GM18498 (cell line): Measurements from ENCODE around the gene CCDC136.

Source experiments
- ATAC-seq: cut with Tn5 transposase; IDR thresholded peaks from one replicate; pipeline ENCODE4 v1.9.1; 2021; ENCODE audit warnings: mild to moderate bottlenecking, moderate library complexity; ENCODE audit not compliant: unreplicated experiment

CCDC136 gene

DNA sequence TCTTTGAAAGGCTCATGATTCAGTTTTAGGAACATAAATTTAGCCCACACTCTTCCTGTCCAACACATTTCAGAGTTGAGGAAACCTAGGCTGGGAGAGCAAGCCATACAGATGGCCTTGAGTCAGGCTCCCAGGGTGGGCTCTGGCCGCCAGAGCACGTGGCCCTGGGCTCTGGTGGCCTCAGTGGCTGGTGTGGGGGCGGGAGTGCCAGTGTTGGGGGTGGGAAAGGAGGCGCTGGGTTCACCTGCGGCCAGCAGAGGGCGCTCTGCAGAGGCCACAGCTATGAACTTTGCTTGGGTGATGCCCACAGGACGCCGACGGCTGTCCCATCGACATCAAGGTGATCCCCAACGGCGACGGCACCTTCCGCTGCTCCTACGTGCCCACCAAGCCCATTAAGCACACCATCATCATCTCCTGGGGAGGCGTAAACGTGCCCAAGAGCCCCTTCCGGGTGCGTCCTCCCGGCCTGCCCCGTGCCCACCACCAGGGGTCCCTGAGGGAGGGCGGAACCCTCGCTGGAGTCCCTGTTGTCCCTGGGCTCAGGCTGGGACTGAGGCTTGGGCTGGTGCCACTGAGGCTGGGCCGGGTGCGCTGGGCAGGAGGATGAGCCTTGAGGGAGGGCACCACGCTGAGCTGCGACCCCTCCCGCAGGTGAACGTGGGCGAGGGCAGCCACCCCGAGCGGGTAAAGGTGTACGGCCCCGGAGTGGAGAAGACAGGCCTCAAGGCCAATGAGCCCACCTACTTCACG, 50.3 kb downstream of the CCDC136 start:
- no peak for ATAC-seq

DNA sequence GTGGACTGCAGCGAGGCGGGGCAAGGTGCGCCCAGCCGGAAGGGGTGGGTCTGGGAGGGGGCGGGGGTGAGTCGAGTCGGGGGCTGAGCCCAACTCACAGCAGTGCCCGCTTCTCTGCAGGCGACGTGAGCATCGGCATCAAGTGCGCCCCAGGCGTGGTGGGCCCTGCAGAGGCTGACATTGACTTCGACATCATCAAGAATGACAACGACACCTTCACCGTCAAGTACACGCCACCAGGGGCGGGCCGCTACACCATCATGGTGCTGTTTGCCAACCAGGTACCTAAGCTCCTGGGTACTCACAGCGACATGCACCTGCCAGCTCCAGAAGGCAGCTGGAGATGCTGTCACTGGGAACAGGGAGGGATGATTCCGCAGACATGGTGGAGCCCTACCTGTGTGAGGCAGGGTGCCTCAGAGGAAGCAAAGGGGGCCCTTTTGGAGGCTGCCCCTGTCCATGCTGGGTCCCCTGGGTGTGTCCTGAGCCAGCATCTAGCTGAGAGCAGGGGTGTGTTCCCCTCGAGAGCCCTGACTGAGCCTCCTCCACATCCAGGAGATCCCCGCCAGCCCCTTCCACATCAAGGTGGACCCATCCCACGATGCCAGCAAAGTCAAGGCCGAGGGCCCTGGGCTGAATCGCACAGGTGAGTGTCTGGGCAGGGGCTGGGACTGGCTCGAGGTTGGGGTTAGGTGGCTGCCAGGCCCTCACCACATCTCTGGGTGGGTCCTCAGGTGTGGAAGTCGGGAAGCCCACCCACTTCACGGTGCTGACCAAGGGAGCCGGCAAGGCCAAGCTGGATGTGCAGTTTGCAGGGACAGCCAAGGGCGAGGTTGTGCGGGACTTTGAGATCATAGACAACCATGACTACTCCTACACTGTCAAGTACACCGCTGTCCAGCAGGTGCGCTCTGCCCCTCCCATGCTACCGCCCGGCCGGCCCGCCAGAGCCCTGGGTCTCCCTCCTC, 51.2 kb downstream of the CCDC136 start:
- ATAC-seq: no peak

DNA sequence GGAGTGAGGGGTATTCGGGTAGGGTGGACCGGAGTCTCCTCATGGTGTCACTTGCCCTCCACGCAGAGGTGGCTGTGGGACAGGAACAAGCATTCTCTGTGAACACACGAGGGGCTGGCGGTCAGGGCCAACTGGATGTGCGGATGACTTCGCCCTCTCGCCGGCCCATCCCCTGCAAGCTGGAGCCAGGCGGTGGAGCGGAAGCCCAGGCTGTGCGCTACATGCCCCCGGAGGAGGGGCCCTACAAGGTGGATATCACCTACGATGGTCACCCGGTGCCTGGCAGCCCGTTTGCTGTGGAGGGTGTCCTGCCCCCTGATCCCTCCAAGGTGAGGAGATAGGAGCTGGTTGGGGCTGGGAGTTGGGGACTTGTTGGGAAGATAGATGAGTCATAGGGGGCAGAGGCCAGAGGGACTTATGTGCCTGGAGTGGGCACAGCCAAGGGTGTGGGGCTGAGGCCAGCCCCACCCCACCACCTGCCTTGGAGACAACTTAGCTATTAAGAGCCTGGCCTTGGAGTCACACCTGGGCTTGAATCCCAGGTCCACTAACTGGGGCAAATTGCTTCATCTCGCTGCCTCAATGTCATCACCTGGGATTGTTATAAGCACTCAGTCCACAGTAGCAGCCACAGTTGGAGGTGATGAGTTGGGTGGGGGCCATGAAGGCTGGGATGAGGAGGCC, 52.3 kb downstream of the CCDC136 start:
- no peak for ATAC-seq

DNA sequence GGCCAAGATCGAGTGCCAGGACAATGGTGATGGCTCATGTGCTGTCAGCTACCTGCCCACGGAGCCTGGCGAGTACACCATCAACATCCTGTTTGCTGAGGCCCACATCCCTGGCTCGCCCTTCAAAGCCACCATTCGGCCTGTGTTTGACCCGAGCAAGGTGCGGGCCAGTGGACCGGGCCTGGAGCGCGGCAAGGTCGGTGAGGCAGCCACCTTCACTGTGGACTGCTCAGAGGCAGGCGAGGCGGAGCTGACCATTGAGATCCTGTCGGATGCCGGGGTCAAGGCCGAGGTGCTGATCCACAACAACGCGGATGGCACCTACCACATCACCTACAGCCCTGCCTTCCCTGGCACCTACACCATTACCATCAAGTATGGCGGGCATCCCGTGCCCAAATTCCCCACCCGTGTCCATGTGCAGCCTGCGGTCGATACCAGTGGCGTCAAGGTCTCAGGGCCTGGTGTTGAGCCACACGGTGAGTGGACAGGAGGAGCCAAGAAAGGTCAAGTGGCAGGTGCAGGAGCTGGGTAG, 53.1 kb downstream of the CCDC136 start:
- ATAC-seq: no peak

DNA sequence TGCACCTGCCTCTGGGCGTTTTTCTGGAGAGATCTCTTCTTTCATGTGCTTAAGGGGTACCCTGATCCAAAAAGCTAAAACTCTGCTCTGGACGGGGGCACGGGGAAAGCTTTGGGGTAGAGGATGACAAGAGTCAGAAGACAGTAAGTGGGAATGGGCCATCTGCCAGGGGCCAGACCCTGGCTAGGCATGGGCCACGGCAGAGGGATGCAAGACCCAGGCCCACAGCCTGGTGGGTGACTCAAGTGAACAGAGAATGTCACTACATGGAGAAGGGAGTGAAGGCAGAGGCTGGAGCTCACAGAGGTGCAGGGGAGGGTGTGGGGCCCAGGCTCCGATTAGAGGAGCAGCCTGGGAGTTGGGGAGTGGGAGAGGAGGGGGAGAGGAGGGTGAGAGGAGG, 53.7 kb downstream of the CCDC136 start:
- ATAC-seq: no peak

DNA sequence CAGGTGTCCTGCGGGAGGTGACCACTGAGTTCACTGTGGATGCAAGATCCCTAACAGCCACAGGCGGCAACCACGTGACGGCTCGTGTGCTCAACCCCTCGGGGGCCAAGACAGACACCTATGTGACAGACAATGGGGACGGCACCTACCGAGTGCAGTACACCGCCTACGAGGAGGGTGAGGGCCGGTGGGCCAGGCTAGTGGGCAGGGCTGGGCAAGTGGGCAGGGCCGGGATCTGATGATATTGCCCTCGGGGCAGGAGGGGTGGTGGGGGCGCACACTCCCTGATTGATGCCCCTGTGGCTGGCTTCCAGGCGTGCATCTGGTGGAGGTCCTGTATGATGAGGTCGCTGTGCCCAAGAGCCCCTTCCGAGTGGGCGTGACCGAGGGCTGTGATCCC, 54.2 kb downstream of the CCDC136 start:
- ATAC-seq: no peak

DNA sequence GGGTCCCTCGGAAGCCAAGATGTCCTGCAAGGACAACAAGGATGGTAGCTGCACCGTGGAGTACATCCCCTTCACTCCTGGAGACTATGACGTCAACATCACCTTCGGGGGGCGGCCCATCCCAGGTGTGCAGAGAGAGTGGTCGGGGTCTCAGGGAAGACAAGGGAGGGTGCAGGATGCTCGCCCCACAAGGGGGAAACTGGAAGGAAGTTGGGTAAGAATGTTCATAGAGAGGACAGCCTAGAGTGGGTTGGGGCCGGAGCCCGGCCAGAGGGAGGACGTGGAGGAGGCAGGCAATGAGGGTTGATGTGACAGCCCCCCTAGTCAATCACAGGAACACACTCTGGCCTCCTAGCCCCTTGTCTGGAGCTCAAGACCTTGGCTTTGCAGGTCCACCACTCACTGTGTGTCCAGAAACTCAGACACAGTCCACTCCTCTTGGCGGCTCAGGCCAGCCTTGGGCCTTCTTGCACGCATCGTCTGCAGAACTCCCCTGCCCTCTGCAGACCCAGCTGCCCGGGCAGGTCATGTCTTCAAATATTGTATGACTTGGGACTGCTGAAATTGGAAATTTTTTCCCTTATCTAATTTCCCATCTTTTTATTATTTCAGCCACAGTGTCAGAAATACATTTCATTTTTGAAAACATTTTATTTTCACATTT, 55.1 kb downstream of the CCDC136 start:
- ATAC-seq: no peak

DNA sequence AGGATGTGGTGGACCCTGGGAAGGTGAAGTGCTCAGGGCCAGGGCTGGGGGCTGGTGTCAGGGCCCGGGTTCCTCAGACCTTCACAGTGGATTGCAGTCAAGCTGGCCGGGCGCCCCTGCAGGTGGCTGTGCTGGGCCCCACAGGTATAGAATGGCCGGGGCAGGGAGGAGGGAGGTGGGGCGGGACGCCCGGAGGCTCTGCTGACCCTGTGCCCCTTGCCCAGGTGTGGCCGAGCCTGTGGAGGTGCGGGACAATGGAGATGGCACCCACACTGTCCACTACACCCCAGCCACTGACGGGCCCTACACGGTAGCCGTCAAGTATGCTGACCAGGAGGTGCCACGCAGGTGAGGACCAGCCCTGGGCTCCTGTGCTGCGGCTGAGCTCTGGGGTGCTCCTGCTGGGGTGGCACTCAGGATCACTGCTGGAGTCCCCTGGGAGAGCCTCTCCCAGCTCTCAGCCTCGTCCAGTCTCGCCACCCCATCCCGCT, 56.0 kb downstream of the CCDC136 start:
- no peak for ATAC-seq

DNA sequence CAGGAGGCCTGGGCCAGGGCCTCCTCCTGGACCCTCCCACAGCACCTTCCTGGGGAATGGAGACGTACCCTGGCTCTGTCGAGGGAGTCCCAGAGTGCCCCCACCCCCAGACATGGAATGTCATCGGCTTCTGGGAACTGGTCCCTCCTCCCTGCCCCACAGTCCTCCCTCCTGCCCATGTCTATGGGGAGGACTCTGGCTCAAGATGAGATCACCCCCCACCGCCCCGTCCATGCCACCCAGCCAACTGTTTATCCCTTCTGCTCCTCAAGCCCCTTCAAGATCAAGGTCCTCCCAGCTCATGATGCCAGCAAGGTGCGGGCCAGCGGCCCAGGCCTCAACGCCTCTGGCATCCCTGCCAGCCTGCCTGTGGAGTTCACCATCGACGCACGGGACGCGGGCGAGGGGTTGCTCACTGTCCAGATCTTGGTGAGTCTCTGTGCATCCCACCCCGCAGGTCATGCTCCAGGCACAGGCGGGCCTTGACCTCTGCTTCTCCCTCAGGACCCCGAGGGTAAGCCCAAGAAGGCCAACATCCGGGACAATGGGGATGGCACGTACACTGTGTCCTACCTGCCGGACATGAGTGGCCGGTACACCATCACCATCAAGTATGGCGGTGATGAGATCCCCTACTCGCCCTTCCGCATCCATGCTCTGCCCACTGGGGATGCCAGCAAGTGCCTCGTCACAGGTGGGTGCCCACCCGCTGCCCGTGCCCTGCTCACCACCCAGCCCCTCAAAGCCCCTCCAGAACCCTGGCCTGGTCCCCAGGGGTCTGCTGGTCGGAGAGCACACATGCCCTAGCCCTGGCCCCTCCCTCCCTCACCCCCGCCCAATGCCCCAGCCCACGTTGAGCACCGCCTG, 56.8 kb downstream of the CCDC136 start:
- ATAC-seq: no peak

DNA sequence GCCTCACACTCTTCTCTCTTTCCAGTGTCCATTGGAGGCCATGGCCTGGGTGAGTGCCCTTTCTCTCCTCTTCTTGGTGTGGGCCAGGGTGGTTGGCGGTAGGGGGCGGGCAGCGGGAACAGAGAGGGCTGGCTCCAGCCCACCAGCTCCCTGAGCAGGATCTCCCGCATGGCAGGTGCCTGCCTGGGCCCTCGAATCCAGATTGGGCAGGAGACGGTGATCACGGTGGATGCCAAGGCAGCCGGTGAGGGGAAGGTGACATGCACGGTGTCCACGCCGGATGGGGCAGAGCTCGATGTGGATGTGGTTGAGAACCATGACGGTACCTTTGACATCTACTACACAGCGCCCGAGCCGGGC, 57.4 kb downstream of the CCDC136 start:
- ATAC-seq: no peak

DNA sequence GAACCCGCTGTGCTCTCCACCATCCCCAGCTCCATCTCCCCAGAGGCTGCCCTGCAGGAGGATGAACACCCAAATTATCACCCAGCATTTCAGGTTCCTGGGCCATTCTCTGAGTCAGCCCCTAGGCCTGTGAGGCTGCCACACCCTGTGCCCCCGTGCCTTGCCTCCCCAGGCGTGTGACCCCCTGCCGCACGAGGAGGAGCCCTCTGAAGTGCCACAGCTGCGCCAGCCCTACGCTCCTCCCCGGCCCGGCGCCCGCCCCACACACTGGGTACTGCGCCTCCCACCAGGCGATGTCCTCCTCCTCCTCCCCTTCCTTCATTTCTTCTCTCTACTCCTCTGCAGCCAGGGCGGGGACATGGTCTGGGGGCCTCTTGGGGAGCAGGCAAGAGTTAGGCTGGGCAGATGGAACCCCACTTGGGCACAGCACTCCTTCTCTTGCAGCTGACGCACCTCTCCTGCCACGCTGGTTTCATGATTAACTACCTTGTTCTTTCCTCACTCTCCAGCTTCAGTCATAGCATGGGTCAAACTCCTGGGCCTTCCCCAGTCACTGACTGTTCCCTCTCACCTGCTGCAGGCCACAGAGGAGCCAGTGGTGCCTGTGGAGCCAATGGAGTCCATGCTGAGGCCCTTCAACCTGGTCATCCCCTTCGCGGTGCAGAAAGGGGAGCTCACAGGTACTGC, 58.2 kb downstream of the CCDC136 start:
- ATAC-seq: no peak

DNA sequence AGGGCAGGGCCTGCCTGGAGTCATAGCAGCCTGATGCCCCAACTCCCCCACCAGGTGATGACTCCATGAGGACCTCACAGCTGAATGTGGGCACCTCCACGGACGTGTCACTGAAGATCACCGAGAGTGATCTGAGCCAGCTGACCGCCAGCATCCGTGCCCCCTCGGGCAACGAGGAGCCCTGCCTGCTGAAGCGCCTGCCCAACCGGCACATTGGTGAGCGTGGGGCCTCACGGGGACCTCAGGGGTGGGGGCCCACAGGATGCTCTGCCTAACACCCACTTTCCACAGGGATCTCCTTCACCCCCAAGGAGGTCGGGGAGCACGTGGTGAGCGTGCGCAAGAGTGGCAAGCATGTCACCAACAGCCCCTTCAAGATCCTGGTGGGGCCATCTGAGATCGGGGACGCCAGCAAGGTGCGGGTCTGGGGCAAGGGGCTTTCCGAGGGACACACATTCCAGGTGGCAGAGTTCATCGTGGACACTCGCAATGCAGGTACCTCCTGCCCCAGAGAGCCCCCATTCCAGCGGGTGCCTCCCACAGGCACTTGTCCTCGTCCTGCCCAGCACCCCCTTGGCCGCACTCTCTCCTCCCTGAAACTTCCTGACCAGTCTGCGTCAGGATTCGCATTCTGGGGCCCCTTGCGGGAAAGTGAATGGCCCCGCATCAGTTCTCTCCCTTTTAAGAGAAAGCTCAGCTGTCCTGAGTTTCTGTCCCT, 60.9 kb downstream of the CCDC136 start:
- no peak for ATAC-seq

DNA sequence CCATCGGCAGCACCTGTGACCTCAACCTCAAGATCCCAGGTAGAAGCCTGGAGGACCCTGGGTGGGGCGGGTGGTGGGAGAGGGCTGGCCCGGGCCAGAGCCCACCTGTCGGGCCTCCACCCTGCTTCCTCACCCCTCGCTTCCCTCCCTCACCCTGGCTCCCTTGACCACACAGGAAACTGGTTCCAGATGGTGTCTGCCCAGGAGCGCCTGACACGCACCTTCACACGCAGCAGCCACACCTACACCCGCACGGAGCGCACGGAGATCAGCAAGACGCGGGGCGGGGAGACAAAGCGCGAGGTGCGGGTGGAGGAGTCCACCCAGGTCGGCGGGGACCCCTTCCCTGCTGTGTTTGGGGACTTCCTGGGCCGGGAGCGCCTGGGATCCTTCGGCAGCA, 62.0 kb downstream of the CCDC136 start:
- no peak for ATAC-seq

DNA sequence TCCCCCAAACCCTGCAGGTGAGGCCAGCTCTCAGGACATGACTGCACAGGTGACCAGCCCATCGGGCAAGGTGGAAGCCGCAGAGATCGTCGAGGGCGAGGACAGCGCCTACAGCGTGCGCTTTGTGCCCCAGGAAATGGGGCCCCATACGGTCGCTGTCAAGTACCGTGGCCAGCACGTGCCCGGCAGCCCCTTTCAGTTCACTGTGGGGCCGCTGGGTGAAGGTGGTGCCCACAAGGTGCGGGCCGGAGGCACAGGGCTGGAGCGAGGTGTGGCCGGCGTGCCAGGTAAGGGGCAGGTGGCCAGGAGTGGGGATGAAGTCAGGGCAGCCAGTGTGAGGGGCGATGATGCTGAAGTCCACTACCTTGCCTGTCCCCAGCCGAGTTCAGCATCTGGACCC, 62.6 kb downstream of the CCDC136 start:
- no peak for ATAC-seq

DNA sequence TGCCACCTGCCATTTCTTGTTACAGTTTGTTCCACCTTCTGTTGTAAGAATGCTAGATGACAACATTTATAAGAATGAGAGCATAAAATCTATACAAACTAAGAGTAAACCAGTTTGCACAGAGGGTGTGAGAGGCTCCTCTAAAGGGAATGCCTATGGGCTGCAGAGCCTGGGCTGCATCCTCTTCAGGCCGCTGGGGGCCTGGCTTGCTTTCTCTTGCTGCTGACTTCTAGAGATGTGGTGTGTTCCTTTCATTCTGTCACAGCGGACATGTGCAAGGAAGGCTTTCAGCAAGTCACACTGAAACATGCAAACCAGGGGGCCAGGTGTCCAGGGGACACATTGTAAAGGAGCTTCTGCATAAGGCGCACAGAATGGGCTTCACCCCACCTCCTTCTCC, 63.8 kb downstream of the CCDC136 start:
- no peak for ATAC-seq

DNA sequence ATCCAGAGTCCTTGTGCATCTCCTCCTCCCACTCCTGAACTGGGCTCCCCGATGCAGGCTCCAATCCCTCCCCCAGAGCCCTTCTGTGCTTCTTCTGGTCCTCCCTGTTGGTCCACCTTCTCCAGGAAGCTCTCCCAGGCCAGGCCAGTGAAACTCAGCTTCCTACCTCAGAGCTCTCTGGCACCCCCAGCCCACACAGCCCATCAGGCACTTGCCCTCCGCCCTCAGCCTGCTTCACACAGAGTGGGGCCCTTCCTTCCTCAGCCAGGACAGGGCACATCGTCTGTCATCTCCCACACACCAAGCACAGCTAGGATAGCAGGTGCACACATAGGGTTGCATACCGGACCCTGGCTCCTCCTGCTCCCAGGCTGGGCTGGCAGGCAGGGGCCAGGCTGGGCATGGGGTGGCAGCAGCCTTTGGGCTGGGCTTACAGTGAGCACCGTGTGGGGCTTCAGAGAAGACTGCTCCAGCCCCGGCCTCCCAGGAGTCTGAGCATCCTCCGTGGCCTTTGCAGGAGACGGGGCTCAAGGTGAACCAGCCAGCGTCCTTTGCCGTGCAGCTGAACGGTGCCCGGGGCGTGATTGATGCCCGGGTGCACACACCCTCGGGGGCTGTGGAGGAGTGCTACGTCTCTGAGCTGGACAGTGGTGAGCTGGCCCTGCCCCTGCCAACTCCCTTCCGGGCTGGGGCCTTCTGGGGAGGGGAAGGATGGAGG, 64.4 kb downstream of the CCDC136 start:
- no peak for ATAC-seq

DNA sequence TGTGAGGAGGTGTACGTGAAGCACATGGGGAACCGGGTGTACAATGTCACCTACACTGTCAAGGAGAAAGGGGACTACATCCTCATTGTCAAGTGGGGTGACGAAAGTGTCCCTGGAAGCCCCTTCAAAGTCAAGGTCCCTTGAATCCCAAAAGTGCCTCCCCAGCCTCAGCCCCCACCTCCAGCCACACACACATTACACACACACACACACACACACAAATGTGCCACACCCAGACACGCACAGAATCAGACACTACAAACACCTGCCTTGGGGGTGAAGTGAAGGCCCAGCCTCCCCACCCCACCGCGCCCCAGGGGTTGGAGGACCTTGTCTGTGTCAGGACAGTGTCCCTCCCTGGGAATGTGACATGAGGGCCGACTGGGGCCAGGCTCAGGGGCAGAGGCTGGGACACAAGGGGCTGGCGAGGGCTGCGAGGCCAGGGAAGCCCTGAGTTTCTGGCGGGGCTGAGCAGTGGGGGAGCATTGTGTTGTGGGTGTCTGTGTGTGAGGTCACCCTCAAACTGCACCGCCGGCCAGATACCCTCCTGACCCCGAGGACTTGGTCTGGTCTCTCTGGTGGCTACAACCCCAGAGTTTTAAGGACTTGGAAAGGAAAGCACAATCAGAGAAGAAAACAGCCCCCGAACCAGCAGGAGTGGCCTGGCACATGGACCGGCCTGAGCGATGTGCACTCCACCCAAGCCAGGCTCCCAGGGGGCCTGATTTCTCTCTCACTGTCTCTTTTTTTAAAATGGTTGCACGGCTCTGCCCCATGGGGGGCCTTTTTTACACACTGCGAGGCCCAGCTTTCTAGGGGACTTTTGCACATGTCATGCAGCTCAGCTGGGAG, 66.8 kb downstream of the CCDC136 start:
- ATAC-seq: no peak
